ENCODE measurements around the gene TBC1D10A.

TBC1D10A gene

DNA sequence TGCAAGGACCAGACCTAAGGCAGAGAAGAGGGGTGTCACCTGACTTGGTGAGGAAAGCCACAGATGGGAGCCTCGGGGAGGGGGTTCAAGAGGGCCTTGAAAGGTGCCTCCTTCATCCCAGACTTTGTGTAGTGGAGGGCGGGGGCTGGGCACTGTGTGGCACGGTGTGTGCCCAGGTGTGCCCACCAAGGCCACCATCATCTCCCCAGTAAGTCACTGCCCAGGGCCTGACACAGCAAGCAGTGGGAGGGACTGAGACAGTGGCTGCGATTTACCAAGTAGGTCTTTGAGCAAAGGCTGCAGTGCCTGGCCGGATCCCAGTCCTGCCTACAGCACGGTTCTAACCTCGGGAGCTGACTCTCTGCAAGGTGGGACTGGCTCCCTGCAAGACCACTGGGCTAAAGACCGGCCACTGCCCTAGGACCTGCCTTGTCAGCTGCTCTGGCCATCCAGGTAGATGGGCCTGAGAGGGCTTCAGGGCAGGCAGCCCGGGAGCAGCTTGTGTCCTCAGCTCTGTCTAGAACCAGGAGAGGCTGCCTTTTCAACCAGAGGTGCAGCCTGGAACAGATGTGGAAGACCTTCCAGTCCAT lies 61.5 kb downstream of the TBC1D10A start:
- no peak for DNase-seq

DNA sequence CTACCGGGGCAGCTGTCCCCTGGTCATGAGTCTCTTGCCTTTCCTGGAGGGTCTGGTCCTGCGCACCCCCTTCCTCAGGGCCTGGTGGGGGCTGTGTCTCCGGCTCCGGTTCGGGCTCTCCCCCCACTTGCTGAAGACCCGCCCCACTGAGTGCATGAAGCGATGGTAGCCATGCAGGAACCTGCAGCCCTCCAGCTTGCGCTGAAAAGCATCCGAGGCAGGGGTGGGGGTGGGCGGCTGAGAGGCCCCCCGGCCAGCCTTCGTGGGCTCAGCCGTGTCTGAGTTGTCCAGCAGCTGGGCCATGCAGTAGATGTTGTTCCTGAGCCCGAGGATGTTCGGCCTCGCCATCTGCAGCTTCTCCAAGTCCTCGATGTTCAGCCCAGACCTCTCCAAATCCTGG lies 62.9 kb downstream of the TBC1D10A start:
- no peak for DNase-seq

DNA sequence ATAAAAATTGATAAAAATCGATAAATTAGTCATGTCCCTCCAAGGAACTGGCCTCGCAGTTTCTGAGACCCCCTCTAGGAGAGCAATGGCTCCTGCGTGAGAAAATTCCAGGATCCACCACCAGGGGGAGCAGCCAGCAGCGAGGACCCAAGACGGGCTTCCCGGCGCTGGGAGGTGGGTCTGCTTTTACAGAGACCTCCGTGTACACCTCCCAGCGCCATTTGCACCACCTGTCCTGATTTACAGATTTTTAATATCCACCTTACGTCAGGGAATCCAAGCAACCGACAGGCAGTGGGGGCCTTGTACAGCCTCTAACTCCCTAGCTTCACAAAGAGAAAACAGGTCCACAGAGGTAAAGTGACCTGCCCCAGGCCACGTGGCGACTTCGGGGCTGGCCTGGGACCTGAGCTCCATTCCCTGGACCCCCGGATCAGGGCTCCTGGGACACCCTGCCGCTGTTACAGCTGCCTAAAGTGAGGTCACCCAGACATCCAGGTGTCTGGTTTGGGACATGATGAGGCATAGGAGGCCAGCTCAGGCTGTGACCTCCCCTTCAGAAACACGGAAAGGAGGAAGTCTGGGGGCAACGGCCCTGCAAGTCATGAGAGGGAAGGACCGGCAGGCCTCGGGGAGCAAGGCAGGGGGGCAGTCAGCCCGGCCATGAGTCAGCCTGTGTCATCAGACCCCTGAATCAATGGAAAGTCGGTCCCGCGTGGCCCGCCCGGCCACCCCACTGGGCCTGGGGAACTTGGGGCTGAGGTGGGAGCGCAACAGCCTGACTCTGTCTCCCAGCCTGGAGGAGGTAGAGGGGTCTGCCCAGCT lies 63.6 kb downstream of the TBC1D10A start:
- peak; percentile 69 for DNase-seq

DNA sequence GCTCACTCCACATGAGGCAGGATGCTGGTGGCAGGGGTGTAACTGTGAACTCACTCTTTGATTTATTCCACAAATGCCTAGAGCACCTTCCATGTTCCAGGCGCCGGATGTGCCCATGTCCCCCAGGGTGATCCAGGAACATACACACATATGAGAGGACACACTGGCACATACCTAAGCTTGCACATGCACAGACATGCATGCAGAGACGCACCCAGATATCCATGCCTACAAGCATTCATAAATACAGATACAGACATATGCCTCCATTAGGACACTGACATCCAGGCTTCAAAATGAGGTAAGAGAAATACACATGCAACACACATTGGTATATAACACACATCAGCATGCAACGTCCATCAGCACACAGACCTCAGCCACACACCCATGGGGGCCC lies 64.6 kb downstream of the TBC1D10A start:
- DNase-seq, result no peak

DNA sequence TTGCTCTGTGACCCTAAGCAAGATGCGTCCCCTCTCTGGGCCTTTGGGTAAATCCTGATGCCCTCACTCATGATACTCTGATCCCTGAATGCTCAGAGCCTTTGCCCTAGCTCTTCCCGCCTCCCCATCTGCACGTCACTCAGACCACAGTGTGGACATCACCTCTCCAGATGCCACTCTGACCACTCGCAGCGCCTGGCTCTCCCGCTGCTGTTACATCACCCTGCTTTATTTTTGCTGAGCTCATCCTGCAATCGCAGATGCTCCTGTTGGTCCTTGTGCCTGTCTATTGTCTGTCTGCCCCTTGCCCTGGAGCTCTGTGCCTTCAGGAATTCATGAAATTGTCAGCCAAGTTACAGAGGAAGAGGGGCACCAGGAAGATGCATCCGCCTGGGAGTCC lies 65.6 kb downstream of the TBC1D10A start:
- no peak for DNase-seq

DNA sequence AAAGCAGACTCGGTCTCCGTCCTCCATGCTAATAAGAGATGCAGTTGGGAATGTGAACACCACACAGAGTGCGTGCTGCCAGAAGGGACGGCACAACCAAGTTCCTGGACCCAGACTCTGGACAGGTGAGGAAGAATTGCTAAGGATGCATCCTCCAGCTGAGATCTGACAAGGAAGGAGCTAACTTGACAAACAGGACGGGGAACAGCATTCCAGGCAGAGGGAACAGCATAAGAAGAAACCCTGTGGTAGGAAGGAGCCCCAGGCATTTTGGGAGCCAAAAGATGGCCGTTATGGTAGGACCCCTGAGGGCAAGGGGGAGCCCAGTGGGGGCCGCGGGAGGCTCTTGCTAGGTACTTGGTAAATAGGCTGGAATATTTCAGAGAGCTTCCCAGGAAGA lies 66.1 kb downstream of the TBC1D10A start:
- no peak for DNase-seq

DNA sequence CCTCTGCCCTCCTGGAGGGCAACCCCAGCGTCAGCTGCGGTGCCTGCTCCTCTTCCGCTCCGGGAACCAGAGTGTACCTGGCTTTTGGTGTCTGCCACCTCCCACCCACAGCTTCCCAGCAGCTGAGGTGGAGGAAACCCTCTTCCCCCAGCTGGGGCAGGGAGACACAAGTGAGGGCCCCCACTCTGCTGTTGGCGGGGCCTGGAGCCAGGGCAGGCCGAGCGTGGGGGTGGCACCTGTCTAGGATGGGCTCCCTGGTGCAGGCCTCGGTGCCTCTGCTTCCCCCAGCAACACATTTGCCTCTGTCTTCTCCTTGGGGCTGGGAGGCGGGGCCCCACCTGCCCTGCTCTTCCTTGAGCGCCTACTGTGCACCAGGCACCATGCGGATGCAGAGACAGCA lies 66.5 kb downstream of the TBC1D10A start:
- no peak for DNase-seq

DNA sequence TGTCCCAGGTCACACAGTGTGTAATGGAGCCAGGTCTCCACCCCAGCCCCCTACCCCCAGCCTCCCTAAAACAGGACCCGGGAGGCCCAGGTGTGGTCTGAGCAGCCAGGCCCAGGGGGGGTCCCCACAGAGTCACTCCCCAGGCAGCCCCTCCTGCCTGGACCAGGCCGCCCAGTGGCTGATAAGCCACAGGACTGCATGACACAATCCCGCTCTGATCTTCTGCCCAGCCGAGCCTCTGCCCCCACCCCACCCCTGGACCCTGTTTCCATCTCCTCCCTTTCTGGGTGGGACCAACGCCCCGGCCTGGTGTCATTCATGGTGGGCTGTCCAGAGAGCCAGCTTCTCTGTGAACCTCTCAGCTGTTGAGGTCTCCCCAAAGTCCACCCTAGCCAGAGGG lies 72.4 kb downstream of the TBC1D10A start:
- DNase-seq, result no peak

DNA sequence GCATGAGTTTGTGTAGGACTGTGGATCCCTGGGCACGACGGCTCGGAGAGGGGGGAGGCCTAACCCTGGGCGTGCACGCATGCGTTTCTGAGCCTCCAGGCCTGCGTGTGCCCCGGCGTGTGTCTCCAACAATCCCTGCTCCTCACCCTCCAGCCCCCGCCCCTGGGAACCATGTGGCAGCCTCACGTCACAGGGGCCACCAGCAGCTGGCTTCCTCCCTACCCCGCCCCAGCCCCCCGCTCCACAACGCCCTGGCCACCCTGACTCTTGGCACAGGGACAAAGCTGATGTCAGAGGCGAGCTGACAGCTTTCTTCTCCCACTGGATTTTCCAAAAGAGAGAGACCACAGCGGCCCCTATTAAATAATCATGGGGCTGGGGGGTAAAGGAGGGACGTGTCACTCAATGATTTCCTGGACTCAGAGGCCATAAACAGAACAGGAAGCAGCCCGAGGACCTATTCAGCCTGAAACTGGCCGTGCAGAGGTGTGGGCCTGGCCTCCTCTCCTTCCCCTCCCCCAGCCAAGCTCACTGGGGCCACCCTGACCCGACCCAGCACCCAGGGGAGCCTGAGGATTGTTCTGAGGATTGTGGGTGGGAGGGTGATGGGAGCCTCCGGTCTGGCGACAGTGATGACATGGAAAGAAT lies 73.4 kb downstream of the TBC1D10A start:
- no peak for DNase-seq

DNA sequence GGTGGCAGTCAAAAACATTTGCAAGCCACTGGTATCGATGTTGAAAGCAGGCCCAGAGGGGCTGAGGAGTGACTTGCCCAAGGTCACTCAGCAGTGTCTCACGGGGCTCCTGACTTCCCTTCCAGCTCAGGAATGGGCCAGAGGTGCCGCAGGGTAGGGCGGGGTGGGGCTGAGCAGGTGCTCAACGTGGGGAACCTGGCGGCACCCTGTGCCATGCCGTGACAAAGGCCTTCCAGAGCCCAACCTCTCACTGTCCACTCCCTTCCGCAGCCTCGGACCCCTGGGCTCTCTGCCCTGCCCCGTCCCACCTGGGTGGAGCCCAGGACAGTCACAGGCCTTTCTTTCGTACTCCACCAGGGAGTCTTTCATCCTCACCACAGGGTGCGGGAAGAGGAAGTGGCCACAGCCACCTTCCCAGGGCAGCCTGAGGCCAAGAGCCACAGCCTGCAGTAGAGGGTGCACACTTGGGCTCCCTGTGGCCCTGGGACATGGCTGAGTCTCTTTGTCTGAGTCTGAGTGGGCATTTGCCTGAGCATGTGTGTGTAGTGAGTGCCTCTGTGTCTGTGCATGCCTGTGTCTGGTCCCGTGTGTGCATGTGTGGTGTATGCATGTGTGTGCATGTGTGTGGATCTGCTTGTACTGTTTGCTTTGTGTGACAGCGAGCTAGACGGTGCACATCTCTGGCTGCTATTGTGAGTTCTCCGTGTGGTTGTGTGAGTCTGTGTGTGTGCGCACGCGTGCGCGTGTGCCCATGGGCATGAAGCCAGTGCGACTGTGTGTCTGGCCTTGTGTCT lies 74.1 kb downstream of the TBC1D10A start:
- no peak for DNase-seq

DNA sequence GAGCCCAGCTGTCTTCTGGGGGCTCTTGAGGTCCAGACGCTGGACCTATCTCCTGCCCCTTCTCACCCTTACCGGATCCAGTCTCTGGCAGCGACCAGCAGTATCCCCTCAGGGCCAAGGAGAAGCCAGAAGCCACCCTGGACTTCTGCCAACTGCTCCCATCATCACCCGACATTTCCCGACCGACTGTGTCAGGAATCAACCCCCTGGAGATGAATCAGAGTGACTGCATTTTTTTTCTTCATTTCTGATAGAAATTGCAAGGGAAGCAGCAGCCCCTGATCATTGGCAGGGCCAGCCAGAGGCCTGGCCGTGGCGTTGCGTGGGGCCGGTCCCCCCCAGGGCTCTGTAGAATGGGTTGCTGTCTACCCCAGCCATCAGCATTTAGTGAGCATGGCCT lies 75.0 kb downstream of the TBC1D10A start:
- DNase-seq, result no peak

DNA sequence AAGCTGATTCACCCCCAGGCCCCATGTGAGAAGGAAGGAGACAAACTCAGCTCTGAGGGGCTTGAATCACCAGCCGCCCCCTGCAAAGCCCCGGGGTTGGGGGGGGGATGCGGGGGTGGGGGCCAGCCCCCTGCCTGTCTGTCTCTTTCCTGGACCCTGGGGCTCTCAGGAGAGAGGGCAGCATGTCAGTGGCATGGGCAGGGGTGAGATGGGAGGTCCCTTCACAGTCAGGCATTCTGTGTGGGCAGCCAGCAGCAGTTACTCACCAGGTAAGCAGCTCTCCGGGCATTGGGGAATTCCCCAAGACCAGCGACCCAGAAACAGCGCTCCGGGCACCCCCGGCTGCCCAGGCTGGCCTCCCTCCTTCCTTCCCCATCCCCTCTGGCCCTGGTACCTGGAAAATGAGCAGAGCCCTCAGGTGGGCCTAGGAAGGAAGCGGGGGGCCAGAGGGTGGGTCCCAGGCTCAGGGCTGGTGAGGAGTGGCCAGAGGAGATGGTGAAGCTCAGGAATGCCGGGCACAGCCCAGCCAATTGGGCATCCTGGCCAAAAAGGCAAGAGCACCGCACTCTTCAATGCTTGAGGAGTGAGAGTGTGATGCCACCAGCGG lies 76.0 kb downstream of the TBC1D10A start:
- no peak for DNase-seq

DNA sequence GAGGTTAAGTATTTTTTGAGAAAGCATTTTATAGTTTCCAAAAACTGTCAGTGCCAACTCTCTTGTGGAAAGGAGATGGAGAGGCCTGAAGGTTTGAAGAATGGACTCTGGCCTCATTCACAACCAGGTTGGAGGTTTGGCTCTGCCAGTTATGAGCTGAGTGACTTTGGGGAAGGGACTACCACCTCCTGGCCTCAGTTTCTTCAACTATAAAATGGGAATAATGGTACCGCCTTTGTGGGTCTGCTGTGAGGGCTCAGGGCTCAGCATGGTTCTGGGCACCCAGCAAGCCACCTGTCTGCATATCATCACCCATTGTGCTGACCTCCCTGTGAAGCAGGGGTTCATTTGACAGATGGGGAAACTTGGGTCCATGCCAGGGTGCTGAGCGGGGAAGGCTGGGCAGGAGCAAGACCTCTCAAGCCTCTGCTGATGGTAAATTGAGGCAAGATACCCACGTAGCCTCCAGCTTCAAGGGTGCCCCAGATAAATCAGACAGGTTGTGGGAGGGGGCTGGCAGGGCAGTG lies 76.6 kb downstream of the TBC1D10A start:
- DNase-seq, result no peak

DNA sequence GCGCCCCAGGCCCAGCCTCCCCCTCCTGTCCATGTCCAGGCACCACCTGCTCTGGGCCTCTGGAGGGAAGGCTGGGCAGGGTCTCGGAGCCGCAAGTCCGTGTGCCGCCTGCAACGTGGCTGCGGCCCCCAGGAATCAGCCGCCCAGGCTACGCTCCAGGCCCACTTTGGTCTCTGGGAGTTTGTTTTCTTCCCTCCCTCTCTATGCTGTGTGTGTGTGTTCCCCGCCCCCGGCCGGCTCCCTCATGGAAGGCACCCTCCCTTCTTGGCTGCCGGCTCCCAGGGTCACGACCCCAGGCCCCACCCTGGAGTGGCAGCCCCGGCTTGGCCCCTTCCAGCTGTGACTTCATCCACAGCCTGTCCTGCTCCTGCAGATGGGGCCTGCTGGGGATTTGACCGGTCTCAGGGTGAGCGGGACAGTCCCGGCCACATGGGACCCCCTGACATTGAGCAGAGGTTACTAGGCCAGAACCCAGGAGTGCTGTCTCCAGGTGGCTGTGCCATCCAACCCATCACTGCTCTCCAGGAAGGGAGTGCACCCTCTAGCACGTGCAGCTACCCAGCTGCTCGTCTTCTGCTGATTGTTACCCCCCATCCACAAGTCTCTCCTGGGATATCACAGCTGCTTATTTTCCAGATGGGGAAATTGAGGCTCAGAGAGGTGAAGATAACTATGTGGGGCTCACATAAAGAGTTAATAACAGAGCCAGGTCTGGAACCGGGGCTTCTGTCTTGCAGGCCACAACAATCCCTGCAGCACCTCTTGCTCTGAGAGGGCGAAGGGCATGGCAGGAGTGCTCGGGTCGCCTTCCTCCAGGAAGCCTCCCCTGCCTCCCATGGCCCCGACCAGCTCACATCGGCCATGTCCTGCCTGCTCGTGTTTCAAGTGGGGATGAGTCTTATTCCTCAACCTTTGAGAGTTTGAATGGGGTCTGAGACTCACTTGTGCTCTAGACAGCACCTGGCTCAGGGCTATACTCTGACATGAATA lies 77.4 kb downstream of the TBC1D10A start:
- no peak for DNase-seq

DNA sequence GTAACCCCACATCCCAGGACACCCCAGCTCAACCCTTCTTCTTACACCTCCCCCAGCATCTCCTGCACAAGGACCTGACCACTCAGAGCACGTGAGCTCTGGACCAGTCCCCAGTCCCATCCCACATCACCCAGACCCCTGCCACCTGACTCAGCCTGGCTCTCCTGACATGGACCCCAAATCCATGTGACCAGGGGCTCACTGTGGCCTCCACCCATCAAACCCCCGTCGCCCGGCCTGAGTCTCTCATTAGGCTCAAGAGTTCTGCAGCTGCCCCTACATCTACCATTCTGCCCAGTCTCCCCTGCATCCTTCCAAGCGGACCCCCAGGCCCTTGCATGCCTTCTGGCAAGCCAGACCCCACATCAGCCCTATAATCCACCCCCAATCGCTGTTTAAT lies 78.3 kb downstream of the TBC1D10A start:
- no peak for DNase-seq

DNA sequence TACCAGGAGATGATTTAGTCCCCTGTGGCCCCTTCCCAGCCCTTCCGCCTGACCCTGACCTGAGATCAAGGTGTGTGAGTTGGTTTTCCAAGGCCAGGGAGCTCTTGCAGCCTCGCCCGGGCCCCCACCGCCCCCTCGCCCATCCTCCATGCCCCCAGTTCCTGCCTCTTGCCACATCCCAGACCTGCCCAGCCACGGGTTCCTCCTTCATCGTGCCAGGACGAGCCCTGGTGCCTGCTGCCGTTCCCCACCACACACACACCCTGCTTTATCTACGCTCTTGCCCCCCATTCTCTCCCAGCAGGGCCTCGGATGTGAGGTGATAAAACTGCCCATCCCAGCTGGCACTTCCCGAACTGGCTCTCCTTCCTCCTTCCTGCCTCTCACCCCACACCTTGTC lies 78.8 kb downstream of the TBC1D10A start:
- DNase-seq, result no peak

DNA sequence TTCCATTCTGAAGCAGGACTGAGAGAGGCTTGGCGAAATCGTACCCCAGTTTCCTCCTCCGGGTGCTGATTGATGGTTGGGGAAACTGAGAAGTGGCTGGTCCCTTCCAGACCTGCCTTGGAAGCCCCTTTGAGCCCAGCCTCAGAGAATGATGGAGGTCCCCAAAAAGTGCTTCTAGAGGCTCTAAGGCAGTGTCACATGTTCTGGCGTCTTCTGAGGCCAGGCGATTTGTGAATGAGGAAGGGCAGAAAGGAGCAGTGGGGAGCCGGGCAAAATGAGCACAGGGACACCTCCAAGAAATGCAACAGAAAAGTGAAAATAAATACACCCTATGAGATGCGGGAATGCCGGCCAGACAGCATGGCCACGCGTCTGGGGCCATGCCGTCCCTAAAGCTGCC lies 79.2 kb downstream of the TBC1D10A start:
- no peak for DNase-seq

DNA sequence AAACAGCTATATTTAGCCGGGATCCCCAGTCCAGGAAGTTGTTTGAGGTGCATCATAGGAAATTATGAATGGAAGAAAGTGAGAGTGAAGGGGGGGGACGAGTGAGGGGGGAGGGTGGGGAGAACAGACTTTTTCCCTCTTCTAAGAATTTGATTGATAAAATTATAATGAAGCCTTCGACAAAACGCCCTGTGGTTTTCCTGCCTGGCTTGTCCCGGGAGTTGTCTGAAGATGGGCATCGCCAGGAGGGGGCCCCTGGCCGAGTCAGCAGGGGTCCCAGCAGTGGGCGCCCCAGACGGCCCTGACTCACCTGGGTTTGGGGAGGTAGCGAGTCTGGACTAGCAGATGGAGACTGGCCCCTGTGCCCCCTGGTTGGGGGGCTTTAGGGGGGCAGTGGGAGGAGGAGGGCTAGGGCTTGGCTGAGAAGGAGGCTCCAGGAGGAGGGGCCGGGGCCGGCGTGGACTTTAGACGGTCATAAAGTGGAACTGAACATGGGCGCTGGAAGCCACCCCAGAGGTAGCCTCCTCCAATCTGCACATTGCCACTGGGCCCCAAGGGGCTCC lies 79.8 kb downstream of the TBC1D10A start:
- DNase-seq, result no peak

DNA sequence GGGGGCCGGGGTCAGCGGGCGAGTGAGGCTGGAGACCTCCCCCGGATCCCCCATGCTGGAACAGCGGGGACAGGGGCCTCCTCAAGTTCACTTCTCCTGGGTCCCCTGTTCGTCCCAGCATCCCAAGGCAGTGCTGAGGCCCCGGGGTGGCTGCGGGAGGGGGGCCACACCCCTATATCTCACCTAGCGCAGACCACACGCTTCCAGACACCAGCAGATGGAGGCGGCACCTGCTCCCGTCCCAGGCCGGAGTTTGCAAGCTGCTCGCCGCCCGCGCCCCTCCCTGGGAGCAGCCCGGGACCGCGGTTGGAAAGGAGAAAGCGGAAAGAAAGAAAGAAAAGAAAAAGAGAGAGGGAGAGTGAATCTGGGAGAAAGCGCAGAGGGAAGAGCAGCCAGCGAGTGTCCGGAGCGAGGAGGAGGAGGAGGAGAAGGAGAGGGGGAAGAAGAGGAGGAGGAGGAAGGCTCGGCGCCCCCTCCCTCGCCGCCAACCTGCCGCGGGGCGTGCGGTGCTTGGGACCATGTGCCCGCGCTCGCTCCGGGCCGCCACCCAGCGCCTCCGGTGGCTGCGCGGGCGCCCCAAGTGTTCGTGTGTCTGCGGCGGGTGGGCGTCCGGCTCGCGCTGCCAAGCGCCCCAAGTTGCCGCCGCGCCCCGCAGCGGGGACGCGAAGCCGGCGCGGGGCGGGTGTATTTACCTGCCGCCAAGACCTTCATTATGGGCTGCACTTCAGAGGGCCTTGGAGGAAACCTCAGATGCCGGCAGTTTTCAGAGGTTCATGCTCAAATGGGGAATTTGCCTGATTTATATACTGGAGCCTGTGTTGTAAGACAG lies 80.5 kb downstream of the TBC1D10A start, which contains the start of gene LIF:
LIF (minus strand) TSS at position 775 of the 829 bp plus-strand sequence; CDS start at position 711, 64 bp downstream.
- no peak for DNase-seq

Data from CD4-positive, alpha-beta T cell treated with Interleukin-4 for 4 hours (primary cell).